ENCODE results near the gene PRKCA. TPM values are rescaled to one million over a fixed set of nuclear protein-coding genes. Genes with fewer than 3 reads are reported as not detected.

PRKCA gene
- total RNA-seq, 1 donor = 60.5 TPM

DNA sequence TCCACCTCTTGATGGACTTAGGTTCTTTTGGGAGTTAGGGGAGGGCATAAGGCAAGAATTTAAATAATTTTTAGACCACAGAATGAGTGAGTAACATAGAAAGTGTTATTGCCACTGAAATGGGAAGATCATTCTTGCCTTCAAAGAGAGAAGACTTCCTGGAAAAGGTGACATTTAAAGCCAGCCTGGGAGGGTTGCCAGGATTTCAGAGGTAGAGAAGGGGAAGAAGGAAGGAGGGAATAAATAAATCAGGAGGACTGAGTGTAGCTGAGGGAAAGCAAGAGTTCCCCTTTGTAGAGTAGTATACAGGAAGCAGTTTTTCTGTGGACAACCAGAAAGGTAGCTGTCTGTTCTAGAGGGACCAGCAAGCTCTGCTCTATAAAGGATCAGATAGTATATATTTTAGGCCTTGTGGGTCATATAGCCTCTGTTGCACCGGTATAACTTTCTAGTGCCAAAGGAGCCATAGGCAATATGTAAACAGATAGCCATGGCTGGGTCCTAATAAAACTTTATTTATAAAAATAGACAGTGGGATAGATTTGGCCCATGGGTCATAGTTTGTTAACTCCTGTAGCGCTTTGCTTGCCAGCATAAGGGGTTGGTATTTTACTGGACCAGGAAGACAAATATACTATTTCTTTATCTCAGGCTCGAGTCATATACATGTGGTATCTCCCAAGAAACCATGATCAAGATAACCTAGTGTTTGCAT is 385.3 kb downstream of the PRKCA start:
- TF ChIP-seq, protein P1, sequence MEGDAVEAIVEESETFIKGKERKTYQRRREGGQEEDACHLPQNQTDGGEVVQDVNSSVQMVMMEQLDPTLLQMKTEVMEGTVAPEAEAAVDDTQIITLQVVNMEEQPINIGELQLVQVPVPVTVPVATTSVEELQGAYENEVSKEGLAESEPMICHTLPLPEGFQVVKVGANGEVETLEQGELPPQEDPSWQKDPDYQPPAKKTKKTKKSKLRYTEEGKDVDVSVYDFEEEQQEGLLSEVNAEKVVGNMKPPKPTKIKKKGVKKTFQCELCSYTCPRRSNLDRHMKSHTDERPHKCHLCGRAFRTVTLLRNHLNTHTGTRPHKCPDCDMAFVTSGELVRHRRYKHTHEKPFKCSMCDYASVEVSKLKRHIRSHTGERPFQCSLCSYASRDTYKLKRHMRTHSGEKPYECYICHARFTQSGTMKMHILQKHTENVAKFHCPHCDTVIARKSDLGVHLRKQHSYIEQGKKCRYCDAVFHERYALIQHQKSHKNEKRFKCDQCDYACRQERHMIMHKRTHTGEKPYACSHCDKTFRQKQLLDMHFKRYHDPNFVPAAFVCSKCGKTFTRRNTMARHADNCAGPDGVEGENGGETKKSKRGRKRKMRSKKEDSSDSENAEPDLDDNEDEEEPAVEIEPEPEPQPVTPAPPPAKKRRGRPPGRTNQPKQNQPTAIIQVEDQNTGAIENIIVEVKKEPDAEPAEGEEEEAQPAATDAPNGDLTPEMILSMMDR (IDR thresholded peaks at IDR 0.05; ENCODE audit: insufficient read depth, low read depth, low read length) = no peak
- no peak for DNase-seq (ENCODE audit: low read depth)
- no peak overlapping the region for H3K4me3 ChIP-seq (ENCODE audit: low read depth, low read length)

DNA sequence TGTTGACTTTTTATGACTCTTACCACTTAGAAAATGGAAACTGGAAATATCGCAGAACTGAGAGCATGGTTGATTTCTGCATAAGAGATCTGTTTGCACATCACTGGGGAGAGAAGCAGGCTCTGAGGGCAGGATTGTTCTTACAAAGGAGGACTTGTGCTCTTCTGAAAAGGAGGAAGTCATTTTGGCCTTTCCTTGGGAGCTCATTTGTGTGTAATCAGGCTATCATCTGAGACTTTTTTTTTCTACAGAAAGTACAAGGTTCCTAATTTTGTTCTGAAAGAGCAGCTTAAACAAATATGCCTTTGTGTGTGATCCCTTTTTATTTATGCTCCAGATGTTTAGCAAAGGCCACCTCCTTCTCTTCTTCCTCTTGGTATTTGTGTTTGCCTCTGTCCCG is 386.8 kb downstream of the PRKCA start:
- H3K4me3 ChIP-seq (ENCODE audit: low read depth, low read length) = no peak overlapping the region
- DNase-seq (ENCODE audit: low read depth) = no peak
- TF ChIP-seq, protein P1 (IDR thresholded peaks at IDR 0.05; ENCODE audit: insufficient read depth, low read depth, low read length) = no peak

DNA sequence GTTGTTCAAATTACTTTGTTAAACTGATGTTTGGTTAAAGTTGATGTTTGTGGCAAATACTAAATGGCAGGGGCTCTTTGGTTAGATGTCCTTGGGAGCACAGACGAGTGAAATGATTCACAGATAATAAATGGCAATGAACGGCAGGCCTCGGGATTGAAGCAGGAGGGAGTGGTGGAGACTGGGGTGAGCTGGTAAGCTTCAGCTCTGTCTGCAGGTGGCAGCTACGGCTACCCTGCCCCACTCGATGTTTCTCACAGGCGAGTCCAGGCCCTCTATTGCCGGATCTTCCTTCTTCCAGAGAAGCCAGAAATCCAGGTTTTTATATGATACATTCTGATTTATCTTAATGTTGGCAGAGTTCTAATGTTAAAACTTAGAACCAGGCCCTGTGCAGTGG is 387.8 kb downstream of the PRKCA start:
- H3K4me3 ChIP-seq (ENCODE audit: low read depth, low read length) = no peak overlapping the region
- DNase-seq (ENCODE audit: low read depth) = no peak
- TF ChIP-seq, protein P1 (IDR thresholded peaks at IDR 0.05; ENCODE audit: insufficient read depth, low read depth, low read length) = no peak

DNA sequence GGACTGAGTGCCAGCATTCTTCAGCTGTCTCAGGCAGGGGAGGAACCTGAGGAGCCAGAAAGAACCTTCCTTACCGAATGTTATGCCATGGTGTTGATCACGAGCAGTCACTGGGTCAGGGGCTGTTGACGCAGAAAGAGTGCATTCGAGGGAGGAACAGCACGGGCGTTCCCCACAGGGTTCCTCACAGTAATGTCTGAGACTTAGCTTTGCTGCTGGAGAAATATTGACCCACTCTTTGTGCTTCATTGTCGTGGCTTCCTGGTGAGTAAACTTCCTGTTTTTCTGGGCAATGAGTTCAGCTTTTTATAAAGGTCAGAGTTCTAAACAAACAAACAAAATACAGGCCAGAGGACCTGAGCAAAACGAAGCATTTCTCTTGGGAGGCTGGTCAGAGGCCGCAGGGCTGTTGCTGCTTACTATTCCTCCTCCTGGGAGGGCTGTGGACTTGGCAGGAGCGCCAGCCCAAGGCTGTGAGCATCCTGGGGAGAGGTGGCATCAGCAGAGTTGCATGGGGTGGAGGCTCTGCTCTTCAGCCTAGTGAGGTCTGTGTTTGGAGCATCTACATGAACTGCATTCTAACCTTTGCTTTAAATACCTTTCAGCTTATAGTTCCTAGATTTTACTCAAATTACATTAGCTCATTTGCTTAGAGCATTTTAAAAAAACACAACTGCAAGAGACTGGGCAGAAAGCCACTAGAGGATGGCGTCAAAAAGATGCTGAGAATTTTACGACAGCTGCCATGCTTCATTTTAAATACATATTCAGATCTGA is 389.4 kb downstream of the PRKCA start:
- no peak overlapping the region for H3K4me3 ChIP-seq (ENCODE audit: low read depth, low read length)
- TF ChIP-seq, protein P1 (IDR thresholded peaks at IDR 0.05; ENCODE audit: insufficient read depth, low read depth, low read length) = no peak
- peak; percentile 89 for DNase-seq (ENCODE audit: low read depth)

DNA sequence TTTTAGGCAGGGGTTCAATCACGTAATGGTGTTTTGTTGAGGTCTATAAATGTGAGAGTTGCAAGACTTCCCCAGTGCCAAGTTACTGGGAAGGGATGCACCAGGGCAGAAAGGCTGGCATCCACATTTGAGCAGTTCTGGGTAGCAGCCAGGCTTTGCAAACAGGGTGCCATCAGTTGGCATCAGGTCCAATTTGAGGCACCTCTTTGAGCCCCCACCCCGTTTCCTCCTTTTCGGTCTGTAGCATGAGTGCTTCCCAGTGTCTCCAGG is 389.9 kb downstream of the PRKCA start:
- DNase-seq (ENCODE audit: low read depth) = no peak
- TF ChIP-seq, protein P1 (IDR thresholded peaks at IDR 0.05; ENCODE audit: insufficient read depth, low read depth, low read length) = no peak

DNA sequence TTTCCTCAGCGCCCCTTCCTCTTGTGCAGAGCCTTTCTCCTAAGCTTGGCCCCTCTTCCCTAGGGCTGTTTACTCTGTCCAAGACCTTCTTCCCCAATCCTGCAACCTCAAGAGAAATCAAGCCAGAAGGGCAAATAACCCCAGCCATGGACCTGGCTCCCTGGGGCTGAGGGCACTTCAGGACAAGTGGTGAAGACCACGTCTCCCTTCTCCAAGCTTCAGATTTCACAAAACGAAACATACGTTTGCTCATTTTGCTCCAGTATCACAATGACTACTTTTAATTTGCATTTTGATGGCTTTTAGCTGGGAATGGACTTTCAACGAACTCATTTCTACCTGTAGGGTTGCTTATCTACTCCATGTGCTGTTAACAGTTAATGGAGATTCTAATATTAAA is 392.7 kb downstream of the PRKCA start:
- DNase-seq (ENCODE audit: low read depth) = no peak
- no peak overlapping the region for H3K4me3 ChIP-seq (ENCODE audit: low read depth, low read length)
- TF ChIP-seq, protein P1 (IDR thresholded peaks at IDR 0.05; ENCODE audit: insufficient read depth, low read depth, low read length) = no peak

More for the DNA sequence above, 389.9 kb downstream of the PRKCA start:
- no peak overlapping the region for H3K4me3 ChIP-seq (ENCODE audit: low read depth, low read length)
